ENCODE data around the gene ZDHHC20. TPM values are rescaled to one million over a fixed set of nuclear protein-coding genes. Genes with fewer than 3 reads are reported as not detected.

Gene ZDHHC20
- total RNA-seq, 1 experiment from 2014 or later: 110 TPM

- Histone ChIP-seq H3K9ac (ENCODE audit: low read length) (no peak overlapping the region), H4K20me1 (ENCODE audit: insufficient read depth) (no peaks in the 10 kb centered on the region), H3K36me3 (ENCODE audit: control insufficient read depth in 1 of 2, insufficient read depth in 2 of 2, low read length in 2 of 2) (no peaks in the 10 kb centered on the region), H3K9me3 (ENCODE audit: control insufficient read depth in 1 of 2, insufficient read depth in 1 of 2, low read depth in 1 of 2, low read length in 2 of 2) (no peaks in the 10 kb centered on the region), H2AFZ (ENCODE audit: low read depth, low read length, poor library complexity, severe bottlenecking) (no peak overlapping the region), H3K27ac (ENCODE audit: low read depth, low read length) (no peak overlapping the region), H3K4me2 (ENCODE audit: low read length) (no peak overlapping the region), H3K9me2 (ENCODE audit: insufficient read depth) (no peaks in the 10 kb centered on the region), H3K27me3 (ENCODE audit: insufficient read depth, low read length) (no peaks in the 10 kb centered on the region), H3K4me1 (ENCODE audit: control insufficient read depth in 1 of 2, insufficient read depth in 2 of 2, low read length in 2 of 2) (no peaks in the 10 kb centered on the region), H3K4me3 (replicated peaks in 1 of 2; ENCODE audit: low read depth in 1 of 2, low read length in 2 of 2) (no peak overlapping the region), H3K79me2 (ENCODE audit: insufficient read depth, low read length) (no peaks in the 10 kb centered on the region)
- DNase-seq (ENCODE audit: low read depth, low spot score): no peak
- no peak for ATAC-seq
- intact Hi-C loops (cut with micrococcal nuclease): loop anchor here (10.0 kb wide), 1 partner anchor 1276 kb away; the partner anchor contains the start of gene GJB2
- POLR2A ChIA-PET: no interaction called here
- TF ChIP-seq SRF (IDR thresholded peaks at IDR 0.05; ENCODE audit: low read depth) (no peak), ATF3 (IDR thresholded peaks at IDR 0.05) (no peak), EZH2phosphoT487 (IDR thresholded peaks at IDR 0.05; ENCODE audit: borderline replicate concordance) (no peak), ZFX (IDR thresholded peaks at IDR 0.05) (no peak), RAD21 (IDR thresholded peaks at IDR 0.05; ENCODE audit: low read depth) (no peak), SP1 (IDR thresholded peaks at IDR 0.05; ENCODE audit: low read depth) (no peak), POLR2AphosphoS5 (IDR thresholded peaks at IDR 0.05; ENCODE audit: low read depth, low read length) (no peak), JUND (IDR thresholded peaks at IDR 0.05) (no peak), REST (IDR thresholded peaks at IDR 0.05; ENCODE audit: low read depth) (no peak), CBX3 (IDR thresholded peaks at IDR 0.05; ENCODE audit: low read depth) (no peak)
- RAD21 ChIA-PET (ENCODE audit: low non-redundant PET in 1 of 2, low total read pairs in 2 of 2, uncharacterized antibody in 2 of 2, unreplicated experiment in 2 of 2): no interaction called here
- CTCF ChIA-PET: interaction anchor here (0.6 kb wide), 1 partner anchor 290 kb away, joined by 3 read pairs; no protein-coding TSS in a partner anchor
- no TSS peak for BruUV-seq (replicated peaks)
Observed at GRCh38 chr13:21470785-21471184, 11.7 kb upstream of the ZDHHC20 start.
